HG02678 (cell line): ENCODE measurements around the gene LRRC36.

Experiments
- ATAC-seq: cut with Tn5 transposase; IDR thresholded peaks from one replicate; pipeline ENCODE4 v1.9.1; 2021; ENCODE audit warnings: mild to moderate bottlenecking, moderate library complexity; ENCODE audit not compliant: unreplicated experiment

LRRC36 gene

GRCh38 chr16:67388591-67388990 is 62.0 kb downstream of the LRRC36 start:
- ATAC-seq = no peak

DNA sequence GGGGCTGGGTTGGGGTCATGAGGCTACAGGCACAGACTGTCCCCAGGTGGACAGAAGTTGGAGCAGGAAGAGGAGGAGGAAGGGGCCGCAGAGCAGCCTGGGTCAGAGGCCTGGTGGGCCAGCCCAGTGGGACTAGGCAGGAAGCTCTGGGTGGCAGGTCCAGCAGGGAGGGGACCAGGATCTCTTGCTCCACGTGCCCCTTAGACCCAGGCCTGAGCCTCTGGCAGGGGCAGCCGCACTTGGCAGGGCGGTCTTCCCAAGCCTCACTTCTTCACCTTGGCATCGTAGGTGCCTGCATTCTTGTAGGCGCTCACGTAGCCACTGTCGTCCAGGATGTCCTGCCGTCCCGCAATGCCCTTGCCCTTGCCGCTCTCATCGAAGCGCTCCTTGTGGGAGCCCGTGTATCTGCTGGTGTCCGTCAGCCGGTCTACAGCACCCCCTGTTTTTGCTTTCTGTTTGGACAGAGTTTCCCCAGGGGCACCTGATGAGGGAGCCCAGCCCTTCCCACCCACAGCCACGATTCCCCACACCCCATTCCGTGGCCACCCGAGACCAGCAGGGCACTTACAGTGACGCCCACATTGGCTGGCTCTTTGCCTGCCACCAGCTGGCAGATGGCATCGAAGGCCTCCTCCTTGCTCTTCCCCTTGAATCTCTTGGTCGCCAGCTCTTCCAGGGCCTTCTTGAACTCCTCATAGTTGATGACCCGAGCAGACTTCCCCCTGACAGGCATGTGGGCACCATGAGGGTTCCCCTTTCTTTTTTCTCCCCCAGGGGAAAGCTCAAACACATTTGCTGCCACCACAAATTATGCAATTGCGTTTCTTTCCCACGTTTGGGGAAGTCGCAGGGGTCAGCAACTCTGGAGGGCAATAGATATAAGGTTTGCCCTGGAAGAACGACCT is 63.5 kb downstream of the LRRC36 start:
- ATAC-seq = no peak

- ATAC-seq = no peak
These were observed 64.3 kb downstream of the LRRC36 start for GRCh38 chr16:67390816-67391423.

DNA sequence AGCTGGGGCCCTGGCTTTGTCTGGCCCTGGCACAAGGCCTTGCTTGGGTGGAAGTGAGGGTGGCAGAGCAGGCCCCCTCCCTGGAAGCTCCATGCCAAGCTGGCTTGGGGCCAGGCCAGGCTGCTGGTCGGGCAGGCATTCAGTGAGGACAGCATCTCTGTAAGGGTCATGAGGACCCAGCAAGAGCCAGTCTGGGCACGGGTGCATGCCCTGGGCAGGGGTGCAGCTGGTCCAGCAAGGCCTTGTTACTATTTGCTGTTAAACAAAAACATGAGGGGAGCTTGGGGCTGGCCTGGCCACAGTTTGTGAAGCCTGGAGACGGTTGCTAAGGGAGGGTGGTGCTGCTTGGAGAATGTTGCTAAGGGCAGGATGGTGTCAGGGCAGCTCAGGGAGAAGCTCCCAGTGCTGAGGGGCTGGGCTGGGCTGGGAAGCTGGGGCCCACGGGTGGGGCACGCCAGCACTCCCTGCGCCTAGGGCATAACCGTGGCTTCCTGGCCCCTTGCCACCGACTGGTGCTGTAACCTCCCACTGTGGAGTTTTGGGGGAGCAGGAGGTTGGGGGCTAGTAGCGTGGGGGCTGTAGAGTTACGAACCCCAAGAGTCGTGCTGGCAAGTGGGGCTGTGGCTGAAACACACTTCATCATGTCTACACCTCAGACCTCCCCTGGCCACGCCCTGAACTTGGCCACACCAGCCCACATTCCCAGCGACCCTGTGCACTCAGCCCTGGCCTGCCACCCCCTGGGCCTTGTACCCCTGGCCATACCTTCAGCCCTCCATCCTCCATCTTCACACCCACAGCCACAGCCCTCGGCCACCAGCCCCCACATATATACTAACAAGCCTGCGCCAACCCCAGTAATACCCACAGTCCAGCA is 65.0 kb downstream of the LRRC36 start:
- no peak for ATAC-seq

GRCh38 chr16:67392301-67393059 is 65.9 kb downstream of the LRRC36 start:
- no peak for ATAC-seq

GRCh38 chr16:67393111-67393787 is 66.6 kb downstream of the LRRC36 start, which contains the start of gene TPPP3:
TPPP3 (minus strand) TSS chr16:67393498; CDS start chr16:67391111, 2,387 bp downstream.
- ATAC-seq = no peak

DNA sequence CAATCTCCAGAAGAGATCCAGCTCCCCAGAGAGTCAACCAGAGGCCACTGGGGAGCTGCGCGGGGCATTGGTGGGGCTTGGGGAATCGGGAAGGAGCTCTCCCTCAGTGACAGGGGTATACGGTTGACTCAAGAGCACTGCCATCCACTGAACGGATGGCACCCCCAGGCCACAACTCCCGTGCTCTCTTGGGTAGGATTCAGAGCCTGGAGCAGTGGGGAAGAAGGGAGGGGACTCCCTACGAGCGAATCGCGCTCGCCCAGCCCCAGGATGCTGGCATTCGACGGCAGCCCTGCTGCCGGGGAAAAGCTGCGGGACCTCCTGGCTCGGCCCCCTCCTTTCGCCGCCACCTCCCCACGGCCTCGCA is 67.2 kb downstream of the LRRC36 start:
- no peak for ATAC-seq

- ATAC-seq = no peak
These were observed 67.8 kb downstream of the LRRC36 start for GRCh38 chr16:67394155-67395104.

DNA sequence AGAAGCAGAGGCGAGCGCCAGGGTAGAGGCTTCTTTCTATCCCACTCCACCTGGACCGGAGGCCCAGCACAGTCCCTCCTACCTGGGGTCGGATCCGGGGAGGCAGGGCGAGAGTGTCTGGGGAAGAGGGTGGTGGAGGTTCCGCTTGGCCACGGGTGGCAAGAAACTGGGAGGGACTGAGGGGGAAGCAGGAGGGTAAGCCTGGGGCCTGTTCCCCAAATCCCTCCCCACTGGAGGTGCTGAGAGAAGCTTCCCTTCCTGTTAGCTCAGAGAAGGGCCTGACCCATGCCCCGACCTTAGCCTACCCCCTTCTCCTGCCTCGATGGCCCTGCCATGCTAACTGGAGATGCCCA is 68.5 kb downstream of the LRRC36 start:
- no peak for ATAC-seq

- ATAC-seq = no peak
These were observed 69.0 kb downstream of the LRRC36 start for GRCh38 chr16:67395458-67396158.

DNA sequence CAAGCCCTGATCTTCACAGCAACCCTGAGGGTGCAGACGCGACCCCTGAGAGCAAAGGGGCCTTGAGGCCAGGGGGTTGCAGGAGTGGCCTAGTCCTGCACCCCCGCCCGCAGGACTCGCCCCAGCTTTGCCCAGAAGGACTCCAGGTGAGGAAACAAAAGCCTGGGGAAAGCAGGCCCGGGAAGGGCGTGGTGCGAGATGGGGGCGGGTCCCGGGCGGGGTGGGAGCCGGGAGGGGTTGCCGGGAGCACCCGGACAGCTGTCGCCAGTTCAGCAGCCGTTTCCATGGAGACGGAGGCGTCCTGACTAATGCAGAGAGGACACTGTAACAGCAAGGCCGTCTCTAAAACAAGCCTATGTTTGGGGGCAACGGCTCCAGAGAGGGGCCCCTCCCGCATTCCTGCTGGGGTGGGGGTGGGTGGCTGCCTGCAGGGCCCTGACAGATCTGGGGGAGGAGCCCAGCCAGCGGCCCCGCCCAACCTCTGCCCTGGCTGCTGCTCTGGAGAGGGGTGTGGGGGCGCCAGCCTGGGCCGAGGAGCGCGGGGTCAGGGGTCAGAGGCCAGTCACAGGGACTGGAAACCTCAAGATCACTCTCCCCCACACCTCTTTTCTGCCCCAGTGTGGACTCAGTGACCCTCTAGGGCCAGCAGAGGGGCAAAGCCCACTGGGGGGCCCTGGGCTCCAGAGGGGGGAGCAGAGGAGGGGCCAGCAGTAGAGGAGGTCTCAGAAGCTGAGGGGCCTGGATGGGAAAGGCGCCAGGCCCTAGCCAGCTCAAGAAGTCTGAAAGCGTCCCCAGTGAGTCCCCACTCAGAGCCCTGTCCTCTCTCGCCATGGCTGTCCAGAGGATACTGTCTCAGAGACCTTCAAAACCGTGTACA is 69.8 kb downstream of the LRRC36 start:
- no peak for ATAC-seq

GRCh38 chr16:67397036-67397801 is 70.6 kb downstream of the LRRC36 start:
- ATAC-seq = no peak

DNA sequence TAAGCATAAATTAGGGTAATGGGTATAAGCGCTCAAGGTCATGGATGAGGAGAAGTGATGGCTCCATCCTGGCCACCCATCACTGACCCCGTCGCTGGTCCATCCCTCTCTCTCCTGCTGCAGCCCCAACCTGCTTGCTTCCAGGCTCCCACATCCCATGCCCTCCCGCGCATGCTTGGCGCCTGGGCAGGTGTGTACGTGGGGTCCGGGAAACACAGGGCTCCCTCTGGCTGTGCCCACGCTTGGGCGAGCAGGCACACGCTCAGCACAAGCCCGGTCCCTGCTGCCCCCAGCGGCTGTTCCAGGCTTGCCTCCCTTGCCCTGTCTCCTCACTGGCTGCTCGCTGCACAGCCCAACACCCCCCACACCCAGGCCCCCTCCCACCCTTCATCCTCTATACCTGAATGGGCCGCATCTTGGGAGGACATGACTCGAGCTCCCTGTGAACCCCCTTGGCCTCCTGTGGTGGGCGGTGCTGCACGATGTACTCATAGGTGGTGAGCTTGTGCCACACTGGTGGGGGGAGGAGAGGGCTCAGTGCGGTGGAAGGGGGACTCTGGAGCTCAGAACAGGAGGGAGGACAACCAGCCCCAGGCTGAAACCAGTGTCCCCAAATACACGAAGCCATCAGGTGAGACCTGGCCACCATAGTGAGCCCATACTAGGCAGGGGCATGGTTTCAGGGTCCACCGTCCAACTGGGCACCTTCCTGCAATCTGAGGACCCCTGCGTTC is 71.4 kb downstream of the LRRC36 start:
- no peak for ATAC-seq

DNA sequence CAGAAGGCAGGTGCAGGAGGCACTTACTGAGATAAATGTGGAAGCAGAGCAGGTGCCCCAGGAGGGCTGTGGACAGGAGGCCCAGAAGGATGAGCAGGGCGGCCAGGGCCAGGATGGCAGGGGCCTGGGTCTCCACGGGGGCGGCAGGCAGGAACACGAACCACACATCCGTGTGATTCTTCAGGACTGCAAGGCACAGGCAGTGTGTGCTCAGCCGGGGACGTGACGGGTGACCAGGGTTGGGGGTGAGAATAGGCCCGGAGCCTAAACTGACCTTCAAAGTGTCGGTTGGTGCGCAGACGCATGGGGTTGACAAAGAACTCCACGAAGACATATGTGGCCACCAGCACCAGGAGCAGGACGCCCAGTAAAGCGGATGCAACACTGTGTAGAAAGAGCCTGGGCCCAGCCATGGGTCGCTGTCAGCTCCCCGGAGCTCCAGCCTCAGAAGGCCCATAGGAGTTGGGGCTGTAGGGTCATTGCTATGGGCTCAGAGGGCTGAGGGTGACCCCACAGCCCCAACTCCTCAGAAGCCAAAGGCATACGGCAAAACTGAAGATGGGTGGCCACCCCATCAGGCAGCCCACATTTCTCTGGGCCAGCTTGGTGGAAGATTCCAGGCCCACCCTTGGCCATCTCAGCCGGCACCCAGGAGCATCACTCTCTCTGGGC is 72.1 kb downstream of the LRRC36 start:
- ATAC-seq = no peak

GRCh38 chr16:67399218-67399733 is 72.7 kb downstream of the LRRC36 start:
- ATAC-seq = no peak
